Adipocyte (in vitro differentiated cells): Measurements from ENCODE around the gene ATP1A2.
A peak's percentile ranks its signal among the peaks of the same experiment; 100 is the strongest.

Experiments used
- DNase-seq: peaks from one replicate; pipeline ENCODE4 v3.0.0-alpha.2; 2015; ENCODE audit warnings: low read depth
- H3K27me3 ChIP-seq: replicated peaks from 2 replicates; pipeline ENCODE4 v1.7.0; 2013; ENCODE audit warnings: mild to moderate bottlenecking, low read length, moderate library complexity; ENCODE audit not compliant: control insufficient read depth, insufficient read depth
- H3K36me3 ChIP-seq: 2 replicates; pipeline ENCODE4 v1.7.0; 2013; ENCODE audit warnings: low read length, mild to moderate bottlenecking, moderate library complexity; ENCODE audit not compliant: control insufficient read depth, insufficient read depth, severe bottlenecking
- H3K4me1 ChIP-seq: 2 replicates; pipeline ENCODE4 v1.7.0; 2013; ENCODE audit warnings: mild to moderate bottlenecking, low read length, moderate library complexity; ENCODE audit not compliant: control insufficient read depth, insufficient read depth
- H3K4me3 ChIP-seq: 2 replicates; pipeline ENCODE4 v1.7.0; 2013; ENCODE audit warnings: mild to moderate bottlenecking, low read length, moderate library complexity
- H3K9ac ChIP-seq: 2 replicates; pipeline ENCODE4 v1.7.0; 2013; ENCODE audit warnings: mild to moderate bottlenecking, low read length, moderate library complexity
- H3K9me3 ChIP-seq: 2 replicates; pipeline ENCODE4 v1.7.0; 2013; ENCODE audit warnings: mild to moderate bottlenecking, low read length, moderate library complexity; ENCODE audit not compliant: control insufficient read depth

The ATP1A2 gene

GRCh38 chr1:160168609-160169369, 53.2 kb downstream of the ATP1A2 start:
- Histone ChIP-seq H3K4me1 (peaks cover 33% of the 10 kb centered on the region), H3K9me3 (no peaks in the 10 kb centered on the region), H3K27me3 (peaks cover 12% of the 10 kb centered on the region), H3K4me3 (peak overlapping the region; percentile 34), H3K9ac (peak overlapping the region; percentile 1), H3K36me3 (no peaks in the 10 kb centered on the region)
- no peak for DNase-seq

- DNase-seq: no peak
- Histone ChIP-seq H3K36me3 (no peaks in the 10 kb centered on the region), H3K4me3 (peak overlapping the region; percentile 34), H3K27me3 (peaks cover 17% of the 10 kb centered on the region), H3K4me1 (peaks cover 36% of the 10 kb centered on the region), H3K9ac (peak overlapping the region; percentile 1), H3K9me3 (no peaks in the 10 kb centered on the region)
These were observed 54.2 kb downstream of the ATP1A2 start for GRCh38 chr1:160169553-160170399.

GRCh38 chr1:160171354-160171753, 55.8 kb downstream of the ATP1A2 start:
- Histone ChIP-seq H3K36me3 (no peaks in the 10 kb centered on the region), H3K9me3 (no peaks in the 10 kb centered on the region), H3K4me1 (peaks cover 42% of the 10 kb centered on the region), H3K4me3 (no peak overlapping the region), H3K27me3 (peaks cover 14% of the 10 kb centered on the region), H3K9ac (no peak overlapping the region)
- peak; percentile 23 for DNase-seq

- no peak overlapping the region for H3K9ac ChIP-seq
- H3K9me3 ChIP-seq: no peaks in the 10 kb centered on the region
- H3K4me3 ChIP-seq: no peak overlapping the region
- peaks cover 11% of the 10 kb centered on the region for H3K27me3 ChIP-seq
- no peak for DNase-seq
- H3K4me1 ChIP-seq: peaks cover 46% of the 10 kb centered on the region
- no peaks in the 10 kb centered on the region for H3K36me3 ChIP-seq
These were observed 56.4 kb downstream of the ATP1A2 start for GRCh38 chr1:160171980-160172379.

- Histone ChIP-seq H3K9ac (no peak overlapping the region), H3K4me3 (no peak overlapping the region), H3K36me3 (no peaks in the 10 kb centered on the region), H3K4me1 (peaks cover 21% of the 10 kb centered on the region), H3K27me3 (peaks cover 31% of the 10 kb centered on the region), H3K9me3 (no peaks in the 10 kb centered on the region)
- no peak for DNase-seq
These were observed 61.7 kb downstream of the ATP1A2 start for GRCh38 chr1:160177231-160177630.

GRCh38 chr1:160177667-160178066, 62.1 kb downstream of the ATP1A2 start:
- no peaks in the 10 kb centered on the region for H3K9me3 ChIP-seq
- H3K9ac ChIP-seq: no peak overlapping the region
- no peak for DNase-seq
- no peak overlapping the region for H3K4me3 ChIP-seq
- peaks cover 31% of the 10 kb centered on the region for H3K27me3 ChIP-seq
- H3K4me1 ChIP-seq: peaks cover 21% of the 10 kb centered on the region
- H3K36me3 ChIP-seq: no peaks in the 10 kb centered on the region

GRCh38 chr1:160178731-160179130, 63.2 kb downstream of the ATP1A2 start:
- Histone ChIP-seq H3K36me3 (no peaks in the 10 kb centered on the region), H3K9me3 (no peaks in the 10 kb centered on the region), H3K4me3 (no peak overlapping the region), H3K27me3 (peaks cover 26% of the 10 kb centered on the region), H3K4me1 (peaks cover 21% of the 10 kb centered on the region), H3K9ac (no peak overlapping the region)
- DNase-seq: no peak

- no peak overlapping the region for H3K9ac ChIP-seq
- H3K27me3 ChIP-seq: peaks cover 20% of the 10 kb centered on the region
- H3K36me3 ChIP-seq: no peaks in the 10 kb centered on the region
- peaks cover 21% of the 10 kb centered on the region for H3K4me1 ChIP-seq
- no peaks in the 10 kb centered on the region for H3K9me3 ChIP-seq
- no peak overlapping the region for H3K4me3 ChIP-seq
- no peak for DNase-seq
These were observed 63.8 kb downstream of the ATP1A2 start for GRCh38 chr1:160179336-160179735.

- Histone ChIP-seq H3K4me1 (peaks cover 6% of the 10 kb centered on the region), H3K27me3 (peaks cover 30% of the 10 kb centered on the region), H3K9me3 (no peaks in the 10 kb centered on the region), H3K9ac (no peak overlapping the region), H3K4me3 (no peak overlapping the region), H3K36me3 (no peaks in the 10 kb centered on the region)
- DNase-seq: no peak
These were observed 70.7 kb downstream of the ATP1A2 start for GRCh38 chr1:160186246-160186645.

- no peaks in the 10 kb centered on the region for H3K36me3 ChIP-seq
- H3K9me3 ChIP-seq: no peaks in the 10 kb centered on the region
- peaks cover 30% of the 10 kb centered on the region for H3K27me3 ChIP-seq
- peaks cover 6% of the 10 kb centered on the region for H3K4me1 ChIP-seq
- no peak overlapping the region for H3K9ac ChIP-seq
- no peak for DNase-seq
- no peak overlapping the region for H3K4me3 ChIP-seq
These were observed 71.2 kb downstream of the ATP1A2 start for GRCh38 chr1:160186729-160187128.

GRCh38 chr1:160187407-160187806, 71.8 kb downstream of the ATP1A2 start:
- Histone ChIP-seq H3K4me3 (no peak overlapping the region), H3K27me3 (peaks cover 25% of the 10 kb centered on the region), H3K36me3 (no peaks in the 10 kb centered on the region), H3K9me3 (no peaks in the 10 kb centered on the region), H3K9ac (no peak overlapping the region), H3K4me1 (peaks cover 6% of the 10 kb centered on the region)
- no peak for DNase-seq
